IPS-18c (cell line): ENCODE data around the gene GPR4.
A peak's percentile ranks its signal among the peaks of the same experiment; 100 is the strongest.

Source experiments
- H3K4me3 ChIP-seq: 2 replicates; pipeline ENCODE4 v1.7.0; 2013; ENCODE audit warnings: low read depth, mild to moderate bottlenecking, low read length, moderate library complexity; ENCODE audit not compliant: insufficient read depth
- H3K9me3 ChIP-seq: one replicate; pipeline ENCODE4 v1.6.1; 2013; ENCODE audit warnings: mild to moderate bottlenecking, low read length, moderate library complexity; ENCODE audit not compliant: control insufficient read depth, insufficient read depth

GPR4 gene

DNA sequence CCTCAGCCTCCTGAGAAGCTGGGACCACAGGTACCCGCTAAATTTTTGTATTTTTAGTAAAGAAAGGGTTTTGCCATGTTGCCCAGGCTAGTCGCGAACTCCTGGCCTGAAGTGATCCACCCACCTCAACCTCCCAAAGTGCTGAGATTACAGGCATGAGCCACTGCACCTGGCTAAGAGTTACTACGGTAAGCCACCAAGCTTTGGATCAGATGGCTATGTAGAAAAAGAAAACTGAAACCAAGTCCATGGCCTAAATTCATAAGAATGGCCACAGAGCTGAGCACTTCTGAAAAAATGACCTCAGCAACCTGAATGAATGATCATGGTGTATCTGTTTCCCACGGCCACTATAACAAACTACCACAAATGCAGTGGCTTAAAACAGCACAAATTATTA is 26.8 kb downstream of the GPR4 start:
- no peak overlapping the region for H3K4me3 ChIP-seq
- no peaks in the 10 kb centered on the region for H3K9me3 ChIP-seq

DNA sequence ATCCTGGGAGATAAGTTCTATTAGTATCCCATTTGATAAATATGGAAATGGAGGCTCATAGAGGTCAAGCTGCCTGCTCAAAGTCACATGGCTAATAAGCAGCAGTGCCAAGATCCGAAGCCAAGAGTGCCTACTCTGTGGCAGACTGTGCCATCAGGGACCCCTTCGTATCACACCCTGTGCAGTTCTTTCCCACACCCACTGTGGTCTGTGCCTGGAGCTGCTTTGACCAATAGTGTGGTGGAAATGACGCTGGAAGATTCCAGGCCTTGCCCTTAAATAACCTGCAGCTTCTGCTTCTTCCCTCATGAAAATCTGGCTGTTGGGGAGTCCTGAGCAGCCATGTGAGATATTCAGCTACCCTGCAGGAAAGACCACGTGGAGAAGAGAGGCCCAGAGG is 27.5 kb downstream of the GPR4 start:
- Histone ChIP-seq H3K4me3 (no peak overlapping the region), H3K9me3 (no peaks in the 10 kb centered on the region)

DNA sequence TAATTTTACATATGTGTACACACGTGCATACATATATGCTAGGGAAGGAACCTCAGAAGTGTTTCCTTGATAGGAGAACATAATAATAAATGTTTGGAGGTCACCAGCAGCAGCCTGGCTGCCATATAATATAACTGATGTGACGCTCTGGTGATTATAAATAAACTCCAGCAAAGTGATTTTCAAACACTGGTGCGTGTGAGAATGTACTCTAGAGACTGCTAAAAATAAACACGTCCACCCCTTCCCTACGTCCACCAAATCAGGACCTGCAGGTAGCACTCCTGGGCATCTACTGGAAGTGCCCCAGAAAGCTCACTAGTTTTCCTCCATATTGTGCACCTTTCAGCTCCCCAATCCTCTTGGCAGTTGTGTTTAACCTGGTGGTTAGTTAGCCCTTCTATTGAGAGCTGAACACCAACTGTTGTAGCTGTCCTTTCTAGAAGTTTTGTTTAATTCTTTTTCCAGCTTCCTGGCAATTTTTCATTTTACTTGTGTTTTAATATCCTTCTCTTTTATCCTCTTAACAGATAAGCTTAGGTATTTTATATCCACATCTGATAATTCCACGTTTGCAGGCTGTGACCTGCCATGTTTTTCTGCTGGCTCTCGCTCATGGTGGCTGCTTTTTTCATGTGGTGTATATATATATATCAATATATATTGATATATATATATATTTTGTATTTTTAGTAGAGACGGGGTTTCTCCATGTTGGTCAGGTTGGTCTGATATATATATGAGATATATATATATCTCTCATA is 30.4 kb downstream of the GPR4 start:
- H3K4me3 ChIP-seq = no peak overlapping the region
- no peaks in the 10 kb centered on the region for H3K9me3 ChIP-seq

DNA sequence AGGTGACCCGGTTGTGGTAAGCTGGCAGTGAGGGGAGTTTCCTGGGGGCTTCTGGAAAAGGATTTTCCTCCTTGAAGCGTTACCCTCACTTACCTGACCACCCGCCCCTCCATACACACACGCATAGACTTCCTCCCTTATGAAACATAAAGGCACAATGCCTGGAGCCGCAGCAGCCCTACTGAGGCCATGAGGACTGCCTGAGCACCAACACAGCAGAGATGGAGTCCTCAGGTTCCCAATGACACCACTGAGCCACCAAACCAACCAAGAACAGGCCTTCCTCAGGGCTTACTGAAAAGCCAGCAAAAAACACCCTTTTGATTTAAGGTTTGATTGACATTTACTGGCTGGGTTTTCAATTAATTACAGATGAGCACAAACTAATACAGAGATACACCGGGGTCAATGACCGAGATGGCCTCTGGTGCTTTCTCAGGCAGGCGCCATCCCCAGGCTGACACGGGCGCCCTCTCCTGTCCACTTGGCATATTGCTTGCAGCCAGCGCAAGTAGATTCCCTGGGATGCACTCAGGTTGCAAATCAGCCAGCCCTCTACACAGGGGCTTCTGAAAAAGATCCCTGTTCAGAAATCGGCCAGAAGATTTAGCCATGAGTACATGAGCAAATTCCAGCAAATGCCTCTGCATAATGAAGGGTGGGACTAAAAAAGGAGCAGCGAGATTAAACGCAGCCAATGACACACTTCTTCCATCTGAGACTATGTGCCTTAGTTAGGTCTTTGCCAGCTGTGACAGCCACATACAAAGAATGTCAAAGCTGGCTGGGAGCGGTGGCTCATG is 32.2 kb downstream of the GPR4 start:
- no peaks in the 10 kb centered on the region for H3K9me3 ChIP-seq

DNA sequence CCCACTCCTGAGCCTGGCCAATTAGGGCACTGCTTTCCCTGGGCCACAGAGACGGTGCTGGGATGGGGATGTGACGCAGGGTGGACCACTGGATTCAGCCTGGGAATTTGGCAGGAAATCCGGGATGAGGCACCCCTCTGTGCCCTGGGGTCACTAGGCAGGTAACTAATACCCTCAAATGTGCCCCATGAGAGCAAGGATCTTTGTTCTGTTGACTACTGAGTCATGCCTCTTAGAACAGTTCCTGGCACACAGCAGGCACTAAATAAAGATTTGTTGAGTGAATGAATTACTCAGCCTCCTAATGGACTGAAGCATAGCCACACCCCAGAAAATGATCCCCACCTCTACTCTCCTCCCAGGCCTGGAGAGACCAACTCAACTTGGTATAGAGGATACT is 33.3 kb downstream of the GPR4 start:
- Histone ChIP-seq H3K4me3 (no peak overlapping the region), H3K9me3 (no peaks in the 10 kb centered on the region)

More for the DNA sequence above, 32.2 kb downstream of the GPR4 start:
- no peak overlapping the region for H3K4me3 ChIP-seq

DNA sequence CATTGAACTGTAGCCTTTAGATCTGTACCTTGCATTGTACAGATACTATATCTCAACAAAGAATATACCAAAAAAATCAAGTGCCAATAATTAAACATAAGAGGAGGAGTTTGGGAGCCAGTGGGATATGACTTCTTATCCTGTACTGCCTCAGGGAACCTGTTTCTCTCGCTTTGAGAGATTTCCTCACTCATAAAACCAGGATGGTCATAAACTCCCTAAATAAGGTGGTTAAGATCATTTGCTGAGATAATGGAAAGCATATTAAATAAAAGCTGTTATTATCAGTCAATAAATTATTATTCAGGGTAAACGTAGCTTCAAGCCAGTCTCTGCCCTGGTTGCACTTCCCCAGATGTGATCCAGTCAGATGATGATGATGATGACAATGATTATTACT is 34.4 kb downstream of the GPR4 start:
- Histone ChIP-seq H3K9me3 (no peaks in the 10 kb centered on the region), H3K4me3 (no peak overlapping the region)

DNA sequence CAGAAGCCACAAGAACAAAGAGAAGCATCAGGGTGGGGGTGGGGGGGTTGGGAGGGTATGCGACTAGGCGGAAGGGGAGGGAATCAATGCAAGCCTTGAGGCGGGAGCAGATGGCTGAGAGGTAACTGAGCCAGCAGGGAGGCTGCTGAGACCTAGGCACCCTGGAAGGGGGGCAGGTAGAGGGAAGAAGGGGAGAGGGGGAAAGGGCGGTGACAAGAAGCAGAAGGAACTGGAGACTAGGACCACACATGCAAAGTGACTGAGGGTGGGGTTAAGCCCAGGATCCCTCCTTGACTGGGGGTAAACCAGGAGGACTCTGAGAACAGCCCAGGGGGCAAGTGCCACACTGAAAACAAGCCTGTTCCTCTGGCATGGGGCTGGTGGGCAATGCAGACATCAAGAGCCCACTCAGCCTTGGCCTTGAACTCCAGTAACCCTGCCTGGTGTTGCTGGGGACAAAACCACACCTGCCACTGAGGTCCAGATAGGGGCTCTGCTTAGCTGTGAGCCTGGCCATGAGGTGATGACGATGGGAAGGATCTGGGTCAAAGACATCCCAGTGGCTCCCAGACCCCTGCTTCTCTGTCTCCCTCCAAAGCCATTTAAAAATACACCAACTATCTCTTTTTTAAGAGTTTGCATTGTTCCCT is 37.8 kb downstream of the GPR4 start:
- no peak overlapping the region for H3K4me3 ChIP-seq

DNA sequence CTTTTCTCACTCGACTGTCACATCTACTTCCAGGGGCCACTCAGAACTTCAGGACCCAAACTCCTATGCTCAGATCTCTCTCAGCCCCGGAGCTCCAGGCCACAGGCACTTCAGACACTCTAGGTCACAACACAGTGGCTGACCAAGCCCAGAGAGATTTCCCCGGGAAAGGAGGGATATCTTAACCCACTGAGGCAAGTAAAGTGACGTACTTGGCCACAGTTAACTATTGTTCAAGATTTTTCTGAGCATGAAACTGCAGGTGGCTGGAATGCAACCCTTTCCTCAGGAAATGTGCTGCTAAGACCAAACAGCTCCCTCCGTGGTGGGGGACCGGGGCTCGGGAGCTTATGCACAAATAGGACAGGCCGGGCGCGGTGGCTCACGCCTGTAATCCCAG is 41.3 kb downstream of the GPR4 start:
- Histone ChIP-seq H3K4me3 (no peak overlapping the region), H3K9me3 (no peaks in the 10 kb centered on the region)

More for the DNA sequence above, 37.8 kb downstream of the GPR4 start:
- no peaks in the 10 kb centered on the region for H3K9me3 ChIP-seq

DNA sequence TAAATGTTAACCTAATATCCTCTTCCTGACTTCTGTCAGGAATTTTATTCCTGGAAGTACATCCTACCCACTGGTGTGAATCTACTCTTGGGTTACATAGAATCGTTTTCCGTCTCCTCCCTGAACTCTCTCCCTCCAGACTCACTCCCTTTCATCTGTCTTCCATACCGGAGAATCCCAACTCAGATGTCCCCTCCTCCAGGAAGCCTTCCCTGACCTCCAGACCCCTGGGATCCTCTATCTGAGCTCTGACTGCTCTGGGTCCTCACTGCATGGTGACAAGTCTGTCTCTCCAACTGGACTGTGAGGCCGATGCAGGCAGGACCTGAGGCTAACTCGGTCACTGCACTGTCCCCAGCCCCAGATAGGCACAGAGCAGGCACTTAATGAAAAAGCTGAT is 42.0 kb downstream of the GPR4 start:
- Histone ChIP-seq H3K9me3 (no peaks in the 10 kb centered on the region), H3K4me3 (no peak overlapping the region)

DNA sequence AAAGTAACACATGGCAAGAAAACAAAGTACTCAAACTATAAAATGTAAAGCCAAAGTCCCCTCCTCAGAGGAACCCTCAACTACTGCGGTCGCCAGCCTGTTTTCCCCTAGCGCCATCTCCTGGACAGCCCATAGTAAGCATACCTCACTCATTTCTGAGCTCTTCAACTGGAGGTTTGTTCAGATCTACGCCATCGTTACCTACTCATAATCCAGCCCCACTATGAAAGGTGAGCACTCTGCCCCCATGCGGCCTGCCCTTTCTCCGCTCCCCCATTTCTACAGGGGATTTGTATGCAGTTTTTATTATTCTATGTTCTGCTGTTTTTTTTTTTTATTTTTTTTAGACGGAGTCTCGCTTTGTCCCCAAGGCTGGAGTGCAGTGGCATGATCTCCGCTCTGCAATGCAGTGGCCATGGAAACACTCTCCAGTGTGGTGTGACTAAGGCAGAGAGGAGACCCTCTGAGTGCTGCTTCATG is 43.6 kb downstream of the GPR4 start:
- Histone ChIP-seq H3K9me3 (no peaks in the 10 kb centered on the region), H3K4me3 (no peak overlapping the region)

DNA sequence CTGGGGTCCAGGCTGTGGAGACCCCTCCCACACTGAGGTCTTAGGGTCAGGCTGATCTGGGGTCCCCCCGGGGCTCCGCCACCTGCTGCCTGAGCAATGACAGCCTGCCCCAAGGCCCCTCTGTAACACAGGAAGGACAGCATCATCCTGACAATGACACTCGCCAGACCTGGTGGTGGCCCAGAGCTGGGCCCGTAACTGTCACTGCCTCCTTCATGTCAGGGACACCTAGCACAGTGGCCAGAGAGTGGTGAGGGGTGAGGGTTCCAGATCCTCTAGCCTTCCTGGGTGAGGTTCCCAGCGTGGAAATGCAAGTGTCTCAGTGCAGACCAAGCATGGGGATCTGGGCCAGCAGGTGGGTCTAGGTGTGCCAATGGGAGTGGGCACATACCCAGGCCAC is 45.2 kb downstream of the GPR4 start:
- no peaks in the 10 kb centered on the region for H3K9me3 ChIP-seq
- no peak overlapping the region for H3K4me3 ChIP-seq

DNA sequence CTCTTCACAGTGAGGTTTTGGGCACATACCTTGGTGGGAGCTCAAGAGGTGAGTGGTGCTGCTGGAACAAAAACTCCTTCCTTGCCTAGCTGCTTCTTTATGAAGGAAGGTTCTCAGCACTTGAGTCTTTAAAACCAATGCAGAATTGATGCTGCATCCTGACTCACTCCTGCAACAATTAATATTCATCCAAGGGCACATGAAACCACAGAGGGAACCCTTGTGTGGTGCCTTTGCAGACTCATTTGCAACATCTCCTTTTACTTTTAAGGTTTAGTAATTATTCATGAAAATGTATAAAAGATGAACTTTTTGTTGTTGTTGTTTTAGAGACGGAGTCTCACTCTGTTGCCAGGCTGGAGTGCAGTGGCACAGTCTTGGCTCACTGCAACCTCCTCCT is 47.5 kb downstream of the GPR4 start:
- Histone ChIP-seq H3K9me3 (no peaks in the 10 kb centered on the region), H3K4me3 (no peak overlapping the region)

DNA sequence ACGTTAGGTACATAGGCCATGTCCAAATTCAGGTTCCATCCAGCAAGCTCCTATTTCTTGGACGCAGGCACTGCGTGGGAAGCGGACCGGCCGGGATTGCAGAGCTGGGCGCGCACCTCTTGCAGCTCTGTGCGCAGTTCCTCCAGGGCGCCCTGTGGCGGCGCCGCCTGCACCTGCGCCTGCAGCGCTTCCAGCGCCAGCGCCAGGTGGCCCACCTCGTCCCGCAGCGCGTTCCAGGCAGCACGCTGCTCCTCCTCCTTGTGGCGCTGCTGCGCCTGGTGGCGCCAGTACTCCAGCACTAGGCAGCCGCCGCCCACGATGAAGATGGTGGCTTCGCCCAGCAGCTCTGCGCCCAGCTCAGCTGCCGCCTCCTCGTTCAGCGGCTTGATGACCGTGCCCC is 48.5 kb downstream of the GPR4 start:
- Histone ChIP-seq H3K9me3 (no peaks in the 10 kb centered on the region), H3K4me3 (peak overlapping the region; percentile 41)

DNA sequence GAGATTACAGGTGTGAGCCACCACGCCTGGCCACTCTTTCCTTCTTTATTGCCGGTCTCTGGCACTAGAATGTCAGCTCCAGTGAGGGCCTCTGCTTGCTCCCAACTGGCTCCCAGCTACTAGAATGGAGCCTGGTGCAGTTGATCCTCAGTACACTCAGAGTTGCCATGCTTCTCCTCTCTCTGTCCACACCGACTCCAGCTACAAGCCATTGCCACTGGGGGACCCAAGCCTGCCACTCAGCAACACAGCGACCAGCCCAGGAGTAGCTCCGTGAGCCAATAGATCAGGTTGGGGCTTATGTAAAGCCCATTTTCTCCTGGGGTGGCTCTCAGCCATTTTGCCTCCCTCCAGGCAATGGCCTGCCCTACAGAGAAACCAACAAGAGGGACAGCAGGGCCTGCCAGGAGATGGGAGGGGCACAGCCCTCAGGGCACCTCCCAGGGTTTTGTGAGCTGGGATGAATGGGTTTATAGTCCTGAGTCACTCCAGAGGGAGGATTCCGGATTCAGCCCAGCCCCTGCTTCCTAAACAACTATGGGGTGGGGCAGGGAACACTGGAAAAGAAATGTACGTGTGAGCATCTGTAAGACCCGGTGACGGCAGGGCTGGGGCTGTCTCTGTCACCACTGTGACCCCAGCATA is 53.9 kb downstream of the GPR4 start:
- peaks cover 2% of the 10 kb centered on the region for H3K9me3 ChIP-seq
- H3K4me3 ChIP-seq = no peak overlapping the region

DNA sequence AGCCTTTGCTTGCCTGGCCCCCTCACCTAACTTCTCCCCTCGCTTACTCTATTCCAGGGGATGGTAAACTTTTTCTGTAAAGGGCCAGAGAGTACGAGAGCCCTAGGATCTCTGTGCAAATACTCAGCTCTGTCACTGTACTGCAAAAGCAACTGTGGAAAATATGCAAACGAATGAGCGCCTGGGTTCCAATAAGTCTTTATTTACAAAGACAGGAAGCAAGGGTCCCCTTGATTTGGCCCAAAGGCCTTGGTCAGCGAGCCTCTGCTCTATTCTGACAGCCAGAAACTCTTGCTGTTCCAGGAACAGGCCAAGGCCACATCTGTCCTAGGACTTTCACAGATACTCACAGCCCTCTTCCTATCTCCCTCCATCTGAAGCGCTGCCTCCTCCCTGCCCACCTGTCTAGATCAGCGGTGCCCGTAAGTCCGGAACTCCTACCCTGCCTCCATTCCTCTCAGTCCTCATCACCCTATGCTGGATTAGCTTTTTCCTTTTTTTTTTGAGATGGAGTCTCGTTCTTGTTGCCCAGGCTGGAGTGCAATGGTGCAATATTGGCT is 54.7 kb downstream of the GPR4 start:
- peaks cover 2% of the 10 kb centered on the region for H3K9me3 ChIP-seq
- H3K4me3 ChIP-seq = no peak overlapping the region

DNA sequence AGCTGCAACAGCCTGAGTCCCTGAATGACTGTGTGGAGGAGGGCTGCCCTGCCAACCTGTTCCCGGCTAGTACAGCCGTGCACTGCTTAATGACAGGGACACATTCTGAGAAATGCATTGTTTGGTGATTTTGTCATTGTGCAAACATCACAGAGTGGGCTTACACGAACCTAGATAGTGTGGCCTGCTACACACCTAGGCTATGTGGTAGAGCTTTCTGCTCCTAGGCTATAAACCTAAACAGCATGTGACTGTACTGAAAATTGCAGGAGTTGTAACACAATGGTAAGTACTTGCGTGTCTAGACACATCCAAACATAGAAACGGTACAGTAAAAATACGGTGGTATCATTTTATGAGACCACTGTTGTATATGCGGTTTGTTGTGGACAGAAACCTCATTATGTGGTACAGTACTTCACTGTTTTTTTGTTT is 59.8 kb downstream of the GPR4 start:
- Histone ChIP-seq H3K9me3 (peaks cover 2% of the 10 kb centered on the region), H3K4me3 (no peak overlapping the region)
